AG04450 (cell line): Measurements from ENCODE around the gene COL12A1. TPM values are rescaled to one million over a fixed set of nuclear protein-coding genes. Genes with fewer than 3 reads are reported as not detected.

ENCODE experiments used
- CTCF ChIA-PET: fragments of 300-600, 350-600 bp; formaldehyde crosslinking; extraction: SDS; loops from one replicate; lab custom pipeline; 2022; ENCODE audit warnings: antibody characterized with exemption, inconsistent platforms; lab: Charles Lee
- POLR2A ChIA-PET: fragments of 350-600 bp; formaldehyde crosslinking; extraction: SDS; loops from one replicate; lab custom pipeline; 2021; ENCODE audit warnings: antibody characterized with exemption, inconsistent platforms; lab: Yijun Ruan, JAX
- DNase-seq: peaks from one replicate; pipeline ENCODE4 v3.0.0-alpha.2; 2011; ENCODE audit warnings: low read depth, low spot score
- H3K27ac ChIP-seq: one replicate; pipeline ENCODE4 v1.5.1; 2012; ENCODE audit warnings: low read depth, low read length, control low read depth
- H3K27me3 ChIP-seq: one replicate; pipeline ENCODE4 v1.6.0; 2012; ENCODE audit warnings: low read length; ENCODE audit not compliant: control insufficient read depth, insufficient read depth
- H3K4me3 ChIP-seq: 2 replicates; pipeline ENCODE4 v1.5.1; 2011; ENCODE audit warnings: mild to moderate bottlenecking, low read depth, low read length, control low read depth
- H3K9me3 ChIP-seq: 2 replicates; pipeline ENCODE4 v1.5.1; 2012; ENCODE audit warnings: low read length; ENCODE audit not compliant: control insufficient read depth, insufficient read depth
- CTCF ChIP-seq: IDR thresholded peaks from 2 replicates; pipeline ENCODE4 v1.5.1; 2011; ENCODE audit warnings: low read depth, low read length, control low read depth, inconsistent platforms
- polyA plus RNA-seq: library from polyadenylated mRNA; depleted of rRNA; stranded (reverse); fragments of >200 nt; gene quantifications from 2 replicates; pipeline ENCODE4 v1.2.3, GENCODE V29; 2011

COL12A1 gene
- polyA plus RNA-seq, 1 experiment, result 1,109 TPM

GRCh38 chr6:75114806-75115205 is 91.0 kb downstream of the COL12A1 start:
- TF ChIP-seq CTCF, result no peak

GRCh38 chr6:75114195-75114594 is 91.7 kb downstream of the COL12A1 start:
- POLR2A ChIA-PET, result no interaction called here

More at GRCh38 chr6:75114806-75115205, 91.0 kb downstream of the COL12A1 start:
- ChIA-PET POLR2A (no interaction called here), CTCF (interaction anchor here (1.3 kb wide), 1 partner anchor 706 kb away, joined by 4 read pairs; no protein-coding TSS in a partner anchor)
- Histone ChIP-seq H3K27me3 (no peaks in the 10 kb centered on the region), H3K27ac (no peak overlapping the region), H3K9me3 (no peaks in the 10 kb centered on the region), H3K4me3 (no peak overlapping the region)
- DNase-seq, result no peak

GRCh38 chr6:75113446-75113845 is 92.4 kb downstream of the COL12A1 start:
- POLR2A ChIA-PET, result no interaction called here
- H3K27me3 ChIP-seq, result no peaks in the 10 kb centered on the region
- no peaks in the 10 kb centered on the region for H3K9me3 ChIP-seq
- no peak for TF ChIP-seq CTCF
- CTCF ChIA-PET, result no interaction called here
- H3K27ac ChIP-seq, result no peak overlapping the region
- no peak overlapping the region for H3K4me3 ChIP-seq
- no peak for DNase-seq

More at GRCh38 chr6:75114195-75114594, 91.7 kb downstream of the COL12A1 start:
- Histone ChIP-seq H3K27me3 (no peaks in the 10 kb centered on the region), H3K4me3 (no peak overlapping the region), H3K9me3 (no peaks in the 10 kb centered on the region), H3K27ac (no peak overlapping the region)
- TF ChIP-seq CTCF, result no peak
- DNase-seq, result no peak
- CTCF ChIA-PET, result no interaction called here

GRCh38 chr6:75109765-75110164 is 96.1 kb downstream of the COL12A1 start:
- CTCF ChIA-PET, result interaction anchor here (1.0 kb wide), 1 partner anchor 701 kb away, joined by 3 read pairs; no protein-coding TSS in a partner anchor
- H3K27me3 ChIP-seq, result no peaks in the 10 kb centered on the region
- H3K4me3 ChIP-seq, result no peak overlapping the region
- H3K9me3 ChIP-seq, result no peaks in the 10 kb centered on the region
- POLR2A ChIA-PET, result no interaction called here
- TF ChIP-seq CTCF, result no peak
- no peak for DNase-seq
- no peak overlapping the region for H3K27ac ChIP-seq

GRCh38 chr6:75109022-75109421 is 96.8 kb downstream of the COL12A1 start:
- ChIA-PET POLR2A (no interaction called here), CTCF (interaction anchor here (1.0 kb wide), 2 partner anchors 102 to 700 kb away, joined by 3 read pairs; no protein-coding TSS in a partner anchor)
- Histone ChIP-seq H3K9me3 (no peaks in the 10 kb centered on the region), H3K4me3 (no peak overlapping the region), H3K27me3 (no peaks in the 10 kb centered on the region), H3K27ac (no peak overlapping the region)
- no peak for TF ChIP-seq CTCF
- no peak for DNase-seq
